SK-N-SH (cell line): Measurements from ENCODE around the gene SYNE1. TPM values are rescaled to one million over a fixed set of nuclear protein-coding genes. Genes with fewer than 3 reads are reported as not detected.

Experiments
- CTCF ChIA-PET: fragments of 300-600, 350-600 bp; formaldehyde crosslinking; extraction: SDS; loops from one replicate; lab custom pipeline; 2021; lab: Yijun Ruan, JAX
- POLR2A ChIA-PET: fragments of 350-600 bp; sonication (Branson Sonifier 250); formaldehyde crosslinking; extraction: SDS; loops from one replicate; lab custom pipeline; 2020; ENCODE audit warnings: antibody characterized with exemption, inconsistent platforms; lab: Yijun Ruan, JAX
- DNase-seq: peaks from one replicate; pipeline ENCODE4 v3.0.0; 2012
- H2AFZ ChIP-seq: fragments of 200-600 bp; sonication (generic); 2 replicates; pipeline ENCODE4 v1.8.1; 2016; ENCODE audit warnings: antibody characterized with exemption, mild to moderate bottlenecking, low read depth
- H3F3A ChIP-seq: fragments of 200-600 bp; sonication (generic); replicated peaks from 2 replicates; pipeline ENCODE3; 2016; ENCODE audit warnings: antibody characterized with exemption, mild to moderate bottlenecking; ENCODE audit not compliant: insufficient read depth
- H3K27ac ChIP-seq, 2 experiments: fragments of 200-500 bp in 1 of 2; fragments of 200-600 bp in 1 of 2; sonication (Bioruptor generic) in 1 of 2; sonication (generic), shearing (Covaris generic) in 1 of 2; 2 replicates each; pipeline versions ENCODE4 v1.5.1 to v1.6.1; 2014 to 2016; ENCODE audit warnings: low read depth in 2 of 2, inconsistent platforms in 1 of 2, low read length in 1 of 2, mild to moderate bottlenecking in 1 of 2, mixed read lengths in 1 of 2
- H3K27me3 ChIP-seq: fragments of 200-600 bp; sonication (generic), shearing (Covaris generic); 2 replicates; pipeline ENCODE4 v1.6.1; 2016; ENCODE audit warnings: mixed run types; ENCODE audit not compliant: insufficient read depth
- H3K36me3 ChIP-seq, 2 experiments: fragments of 200-500 bp in 1 of 2; fragments of 200-600 bp in 1 of 2; sonication (Bioruptor generic) in 1 of 2; sonication (generic) in 1 of 2; replicated peaks in 1 of 2; 2 replicates each; pipeline versions ENCODE3 to v1.5.1; 2014 to 2016; ENCODE audit warnings: low read length in 1 of 2, mild to moderate bottlenecking in 1 of 2; ENCODE audit not compliant: insufficient read depth in 2 of 2, control insufficient read depth in 1 of 2
- H3K4me1 ChIP-seq, 2 experiments: fragments of 200-500 bp in 1 of 2; fragments of 200-600 bp in 1 of 2; sonication (Bioruptor generic) in 1 of 2; sonication (generic), shearing (Covaris generic) in 1 of 2; 2 replicates each; pipeline versions ENCODE4 v1.5.1 to v1.6.1; 2014 to 2016; ENCODE audit warnings: low read depth in 1 of 2, low read length in 1 of 2, mixed run types in 1 of 2; ENCODE audit not compliant: insufficient read depth in 2 of 2, control insufficient read depth in 1 of 2
- H3K4me2 ChIP-seq: fragments of 200-600 bp; sonication (generic), shearing (Covaris generic); 2 replicates; pipeline ENCODE4 v1.6.1; 2017; ENCODE audit warnings: mixed run types
- H3K4me3 ChIP-seq, 2 experiments: fragments of 200-500 bp in 1 of 2; fragments of 200-600 bp in 1 of 2; sonication (Bioruptor generic) in 1 of 2; sonication (generic), shearing (Covaris generic) in 1 of 2; 2 replicates each; pipeline versions ENCODE4 v1.5.1 to v1.8.1; 2014 to 2016; ENCODE audit warnings: low read depth in 2 of 2, inconsistent platforms in 1 of 2, low read length in 1 of 2, mild to moderate bottlenecking in 1 of 2, mixed read lengths in 1 of 2, moderate library complexity in 1 of 2
- H3K79me2 ChIP-seq: fragments of 200-600 bp; sonication (generic); 2 replicates; pipeline ENCODE4 v1.8.1; 2017; ENCODE audit warnings: mild to moderate bottlenecking; ENCODE audit not compliant: insufficient read depth
- H3K9ac ChIP-seq: fragments of 200-600 bp; sonication (generic); 2 replicates; pipeline ENCODE4 v1.6.1; 2017; ENCODE audit warnings: mixed run types
- H3K9me2 ChIP-seq: fragments of 200-600 bp; sonication (generic); 2 replicates; pipeline ENCODE4 v1.6.1; 2017; ENCODE audit warnings: mixed run types
- H3K9me3 ChIP-seq: fragments of 200-600 bp; sonication (generic); 2 replicates; pipeline ENCODE4 v1.6.1; 2017; ENCODE audit warnings: mixed run types, mild to moderate bottlenecking, moderate library complexity
- H4K20me1 ChIP-seq: fragments of 200-600 bp; sonication (generic); 2 replicates; pipeline ENCODE4 v1.6.1; 2017; ENCODE audit warnings: mild to moderate bottlenecking, mixed run types; ENCODE audit not compliant: insufficient read depth
- CHD2 ChIP-seq: fragments of 150-350 bp; IDR thresholded peaks from 2 replicates; pipeline ENCODE4 v1.6.1; 2018; ENCODE audit warnings: low read length; ENCODE audit not compliant: partially characterized antibody
- ELF1 ChIP-seq: IDR thresholded peaks from 2 replicates; pipeline ENCODE4 v1.4.0; 2012
- EP300 ChIP-seq, 2 experiments: IDR thresholded peaks; 2 replicates each; pipeline versions ENCODE4 v1.4.0 to v1.6.1; 2012; ENCODE audit warnings: borderline replicate concordance in 1 of 2, low read depth in 1 of 2, low read length in 1 of 2
- FOSL2 ChIP-seq: IDR thresholded peaks from 2 replicates; pipeline ENCODE4 v1.4.0; 2012; ENCODE audit warnings: low read depth, mild to moderate bottlenecking, moderate library complexity, borderline replicate concordance
- FOXJ3 ChIP-seq: sonication (generic); formaldehyde crosslinking; IDR thresholded peaks from 2 replicates; pipeline ENCODE4 v1.5.1; 2020; ENCODE audit warnings: mild to moderate bottlenecking, missing genetic modification reagents
- FOXM1 ChIP-seq: IDR thresholded peaks from 2 replicates; pipeline ENCODE4 v1.4.0; 2012; ENCODE audit warnings: low read depth, mild to moderate bottlenecking
- JUND ChIP-seq: IDR thresholded peaks from 2 replicates; pipeline ENCODE4 v1.4.0; 2012
- NFIC ChIP-seq: IDR thresholded peaks from 2 replicates; pipeline ENCODE4 v1.4.0; 2012; ENCODE audit warnings: borderline replicate concordance
- NRF1 ChIP-seq: IDR thresholded peaks from 2 replicates; pipeline ENCODE4 v1.6.1; 2012; ENCODE audit warnings: low read depth, mild to moderate bottlenecking, low read length
- RAD21 ChIP-seq: IDR thresholded peaks from 2 replicates; pipeline ENCODE4 v1.6.1; 2012; ENCODE audit warnings: mild to moderate bottlenecking, low read length
- RCOR1 ChIP-seq: fragments of 150-350 bp; IDR thresholded peaks from 2 replicates; pipeline ENCODE4 v1.6.1; 2017; ENCODE audit warnings: antibody characterized with exemption, low read length
- RFX5 ChIP-seq: IDR thresholded peaks from 2 replicates; pipeline ENCODE4 v1.6.1; 2012; ENCODE audit warnings: mild to moderate bottlenecking, improper control_type of control experiment, low read length
- RXRA ChIP-seq: IDR thresholded peaks from 2 replicates; pipeline ENCODE4 v1.4.0; 2012; ENCODE audit warnings: low read depth, mild to moderate bottlenecking, borderline replicate concordance
- TAF1 ChIP-seq: IDR thresholded peaks from 2 replicates; pipeline ENCODE4 v1.6.1; 2012; ENCODE audit warnings: low read depth, mild to moderate bottlenecking, low read length, moderate library complexity, borderline replicate concordance
- TCF12 ChIP-seq: IDR thresholded peaks from 2 replicates; pipeline ENCODE4 v1.4.0; 2012
- TEAD4 ChIP-seq: IDR thresholded peaks from 2 replicates; pipeline ENCODE4 v1.4.0; 2012; ENCODE audit warnings: mild to moderate bottlenecking, borderline replicate concordance; ENCODE audit not compliant: insufficient read depth
- YY1 ChIP-seq: IDR thresholded peaks from 2 replicates; pipeline ENCODE4 v1.4.0; 2012; ENCODE audit warnings: low read depth, mild to moderate bottlenecking
- WGBS: methylation state at CpG from one replicate; pipeline ENCODE4 v1.1.6; 2017; ENCODE audit warnings: low lambda C conversion rate; 5-methylcytosine and 5-hydroxymethylcytosine counted together
- polyA plus RNA-seq, 3 experiments: library from polyadenylated mRNA; depleted of rRNA; stranded (reverse); fragments of >200 nt; gene quantifications; 2 replicates each; pipeline ENCODE4 v1.2.3, GENCODE V29; 2012
- TF ChIP-seq, protein P1 (sequence below): IDR thresholded peaks from 2 replicates; pipeline ENCODE4 v1.6.1; 2012; ENCODE audit warnings: mild to moderate bottlenecking, low read depth, low read length, moderate library complexity
- TF ChIP-seq, protein P2 (sequence below): fragments of 150-350 bp; IDR thresholded peaks from 2 replicates; pipeline ENCODE4 v1.6.1; 2017; ENCODE audit warnings: antibody characterized with exemption, low read length, low read depth, borderline replicate concordance

SYNE1 gene
- polyA plus RNA-seq, 1 of the 3 experiments (the other 2 are of a cell fraction) = 31.1 TPM

GRCh38 chr6:152223636-152224035 is 413.5 kb downstream of the SYNE1 start (continued):
- TF ChIP-seq, protein P1, sequence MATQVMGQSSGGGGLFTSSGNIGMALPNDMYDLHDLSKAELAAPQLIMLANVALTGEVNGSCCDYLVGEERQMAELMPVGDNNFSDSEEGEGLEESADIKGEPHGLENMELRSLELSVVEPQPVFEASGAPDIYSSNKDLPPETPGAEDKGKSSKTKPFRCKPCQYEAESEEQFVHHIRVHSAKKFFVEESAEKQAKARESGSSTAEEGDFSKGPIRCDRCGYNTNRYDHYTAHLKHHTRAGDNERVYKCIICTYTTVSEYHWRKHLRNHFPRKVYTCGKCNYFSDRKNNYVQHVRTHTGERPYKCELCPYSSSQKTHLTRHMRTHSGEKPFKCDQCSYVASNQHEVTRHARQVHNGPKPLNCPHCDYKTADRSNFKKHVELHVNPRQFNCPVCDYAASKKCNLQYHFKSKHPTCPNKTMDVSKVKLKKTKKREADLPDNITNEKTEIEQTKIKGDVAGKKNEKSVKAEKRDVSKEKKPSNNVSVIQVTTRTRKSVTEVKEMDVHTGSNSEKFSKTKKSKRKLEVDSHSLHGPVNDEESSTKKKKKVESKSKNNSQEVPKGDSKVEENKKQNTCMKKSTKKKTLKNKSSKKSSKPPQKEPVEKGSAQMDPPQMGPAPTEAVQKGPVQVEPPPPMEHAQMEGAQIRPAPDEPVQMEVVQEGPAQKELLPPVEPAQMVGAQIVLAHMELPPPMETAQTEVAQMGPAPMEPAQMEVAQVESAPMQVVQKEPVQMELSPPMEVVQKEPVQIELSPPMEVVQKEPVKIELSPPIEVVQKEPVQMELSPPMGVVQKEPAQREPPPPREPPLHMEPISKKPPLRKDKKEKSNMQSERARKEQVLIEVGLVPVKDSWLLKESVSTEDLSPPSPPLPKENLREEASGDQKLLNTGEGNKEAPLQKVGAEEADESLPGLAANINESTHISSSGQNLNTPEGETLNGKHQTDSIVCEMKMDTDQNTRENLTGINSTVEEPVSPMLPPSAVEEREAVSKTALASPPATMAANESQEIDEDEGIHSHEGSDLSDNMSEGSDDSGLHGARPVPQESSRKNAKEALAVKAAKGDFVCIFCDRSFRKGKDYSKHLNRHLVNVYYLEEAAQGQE = no peak
- TF ChIP-seq EP300 (IDR thresholded peaks at IDR 0.05; ENCODE audit: borderline replicate concordance in 1 of 2, low read depth in 1 of 2, low read length in 1 of 2) = no peak

GRCh38 chr6:152221806-152222628 is 415.1 kb downstream of the SYNE1 start:
- Histone ChIP-seq H2AFZ (no peak overlapping the region), H3F3A (peaks cover 9% of the 10 kb centered on the region), H3K9me2 (no peaks in the 10 kb centered on the region), H3K27me3 (no peaks in the 10 kb centered on the region), H3K27ac (no peak overlapping the region), H3K36me3 (peaks cover 79 to 91% of the 10 kb centered on the region in 2 experiments), H3K4me1 (no peaks in the 10 kb centered on the region), H4K20me1 (no peaks in the 10 kb centered on the region), H3K4me3 (no peak overlapping the region; a peak in 1 of 4 replicates), H3K4me2 (no peak overlapping the region), H3K9ac (no peak overlapping the region), H3K9me3 (peaks cover 9% of the 10 kb centered on the region; the same call in 1 of the 2 replicates), H3K79me2 (no peaks in the 10 kb centered on the region)
- no peak for TF ChIP-seq YY1
- TF ChIP-seq CHD2 = no peak
- TF ChIP-seq TAF1 = no peak
- TF ChIP-seq JUND = no peak
- TF ChIP-seq FOXM1 = no peak
- no peak for TF ChIP-seq ELF1
- no peak for TF ChIP-seq TEAD4
- TF ChIP-seq RAD21 = no peak
- no peak for TF ChIP-seq NRF1
- TF ChIP-seq TCF12 = no peak
- TF ChIP-seq RFX5 = no peak
- no peak for TF ChIP-seq FOSL2
- no peak for TF ChIP-seq RXRA
- TF ChIP-seq FOXJ3 = no peak
- no peak for TF ChIP-seq RCOR1
- TF ChIP-seq, protein P1 = no peak
- no peak for TF ChIP-seq NFIC
- TF ChIP-seq, protein P2, sequence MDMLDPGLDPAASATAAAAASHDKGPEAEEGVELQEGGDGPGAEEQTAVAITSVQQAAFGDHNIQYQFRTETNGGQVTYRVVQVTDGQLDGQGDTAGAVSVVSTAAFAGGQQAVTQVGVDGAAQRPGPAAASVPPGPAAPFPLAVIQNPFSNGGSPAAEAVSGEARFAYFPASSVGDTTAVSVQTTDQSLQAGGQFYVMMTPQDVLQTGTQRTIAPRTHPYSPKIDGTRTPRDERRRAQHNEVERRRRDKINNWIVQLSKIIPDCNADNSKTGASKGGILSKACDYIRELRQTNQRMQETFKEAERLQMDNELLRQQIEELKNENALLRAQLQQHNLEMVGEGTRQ = no peak
- CTCF ChIA-PET = interaction anchor here (0.7 kb wide), 1 partner anchor 784 kb away, joined by 3 read pairs; no protein-coding TSS in a partner anchor
- 87% methylated on average over 4 of the region's 4 CpGs for WGBS
- POLR2A ChIA-PET = no interaction called here
- DNase-seq = no peak
